Measurements from ENCODE around the gene FIBP. TPM values are rescaled to one million over a fixed set of nuclear protein-coding genes. Genes with fewer than 3 reads are reported as not detected.

Gene FIBP
- 100 to 1,000 TPM; 126 to 165 TPM for total RNA-seq

GRCh38 chr11:65888163-65888814 lies at the start of gene FIBP:
Gene FIBP (minus strand): TSS chr11:65888471. CDS start chr11:65888418, 53 bp downstream.

GRCh38 chr11:65919141-65919572 lies 30.9 kb upstream of the FIBP start, which contains the start of gene DRAP1:
Gene DRAP1 (plus strand): TSS chr11:65919426. CDS start chr11:65919502, 76 bp downstream.

GRCh38 chr11:65918211-65919140 lies 30.2 kb upstream of the FIBP start, which contains the start of gene C11orf68:
Gene C11orf68 (minus strand): TSS chr11:65919062. CDS start chr11:65919031, 31 bp downstream.

GRCh38 chr11:65900125-65900898 lies 12.0 kb upstream of the FIBP start, which contains the start of gene FOSL1:
Gene FOSL1 (minus strand): TSS chr11:65900388. CDS start chr11:65900339, 49 bp downstream.

GRCh38 chr11:65890324-65891218 lies 2.3 kb upstream of the FIBP start, which contains the start of gene CCDC85B:
Gene CCDC85B (plus strand): TSS chr11:65890673. CDS start chr11:65890784, 111 bp downstream.

GRCh38 chr11:65879617-65880016 lies 8.7 kb downstream of the FIBP start, which contains the start of gene CTSW:
Gene CTSW (plus strand): TSS chr11:65879837. CDS start chr11:65879855, 18 bp downstream.

GRCh38 chr11:65872586-65873317 lies 15.5 kb downstream of the FIBP start, which contains the start of gene EFEMP2:
Gene EFEMP2 (minus strand): TSS chr11:65872800. CDS start chr11:65872354, 446 bp downstream.

GRCh38 chr11:65860278-65861164 lies 27.8 kb downstream of the FIBP start, which contains the start of gene MUS81:
Gene MUS81 (plus strand): TSS chr11:65860433. CDS start chr11:65860754, 321 bp downstream.

GRCh38 chr11:65857853-65858680 lies 30.2 kb downstream of the FIBP start, which contains the start of gene CFL1:
Gene CFL1 (minus strand): TSS chr11:65858180. CDS start chr11:65858099, 81 bp downstream.

Other genes with a start within 250 kb of the FIBP start
- gene RELA, start 225.6 kb downstream of the FIBP start, total RNA-seq: 10 to 100 TPM; 27.3 to 35.8 TPM
- 10 to 100 TPM; 58.3 to 58.5 TPM for gene KAT5, start 176.2 kb downstream of the FIBP start, total RNA-seq
- 10 to 100 TPM; 51.0 to 78.1 TPM for gene RNASEH2C, start 167.7 kb downstream of the FIBP start, total RNA-seq
- 10 to 100 TPM; 40.6 to 74.3 TPM for gene AP5B1, start 107.5 kb downstream of the FIBP start, total RNA-seq
- gene OVOL1, start 101.4 kb downstream of the FIBP start, total RNA-seq: not detected
- 1 to 10 TPM in 1 of 2 donors, under 1 TPM in 1; 0.69 to 2.3 TPM for gene SNX32, start 54.5 kb downstream of the FIBP start, total RNA-seq
- 1,000 to 10,000 TPM; 1,026 to 1,378 TPM for gene CFL1, start 30.3 kb downstream of the FIBP start, total RNA-seq
- 10 to 100 TPM; 37.9 to 51.0 TPM for gene MUS81, start 28.0 kb downstream of the FIBP start, total RNA-seq
- gene EFEMP2, start 15.7 kb downstream of the FIBP start, total RNA-seq: 1 to 10 TPM; 4.3 to 6.5 TPM
- gene CTSW, start 8.6 kb downstream of the FIBP start, total RNA-seq: not detected
- 10 to 100 TPM; 24.8 to 28.6 TPM for gene CCDC85B, start 2.2 kb upstream of the FIBP start, total RNA-seq
- 10 to 100 TPM in 1 of 2 donors, 1 to 10 TPM in 1; 1.4 to 39.6 TPM for gene FOSL1, start 11.9 kb upstream of the FIBP start, total RNA-seq
- gene C11orf68, start 30.6 kb upstream of the FIBP start, total RNA-seq: 10 to 100 TPM; 13.8 to 14.3 TPM
- gene DRAP1, start 31.0 kb upstream of the FIBP start, total RNA-seq: 100 to 1,000 TPM in 1 of 2 donors, 10 to 100 TPM in 1; 51.3 to 109 TPM
- not detected for gene TSGA10IP, start 57.0 kb upstream of the FIBP start, total RNA-seq
- 10 to 100 TPM; 27.9 to 30.3 TPM for gene SART1, start 73.3 kb upstream of the FIBP start, total RNA-seq
- gene EIF1AD, start 113.7 kb upstream of the FIBP start, total RNA-seq: 10 to 100 TPM; 28.6 to 52.6 TPM
- 10 to 100 TPM; 10.3 to 27.6 TPM for gene BANF1, start 114.0 kb upstream of the FIBP start, total RNA-seq
- gene CST6, start 123.5 kb upstream of the FIBP start, total RNA-seq: not detected
- not detected for gene CATSPER1, start 138.0 kb upstream of the FIBP start, total RNA-seq
- not detected for gene GAL3ST3, start 160.7 kb upstream of the FIBP start, total RNA-seq
- 100 to 1,000 TPM; 173 to 199 TPM for gene SF3B2, start 163.9 kb upstream of the FIBP start, total RNA-seq
- gene PACS1, start 181.8 kb upstream of the FIBP start, total RNA-seq: 10 to 100 TPM; 18.2 to 22.6 TPM

All from melanocyte of skin (primary cell).